Bronchial epithelial cell (primary cell): ENCODE data around the gene IL6ST. TPM values are rescaled to one million over a fixed set of nuclear protein-coding genes. Genes with fewer than 3 reads are reported as not detected.

Source experiments
- DNase-seq: peaks from one replicate; pipeline ENCODE4 v3.0.0-alpha.2; 2010; ENCODE audit warnings: low read depth
- FAIRE-seq: peaks from 2 replicates; lab custom pipeline; 2011; peaks lifted over from hg19 to GRCh38; lab: Jason Lieb, UNC
- H3K27me3 ChIP-seq: 2 replicates; pipeline ENCODE4 v1.5.1; 2011; ENCODE audit warnings: low read length; ENCODE audit not compliant: control insufficient read depth, insufficient read depth
- H3K36me3 ChIP-seq: 2 replicates; pipeline ENCODE4 v1.5.1; 2011; ENCODE audit warnings: low read length; ENCODE audit not compliant: control insufficient read depth, insufficient read depth
- H3K4me3 ChIP-seq: 2 replicates; pipeline ENCODE4 v1.5.1; 2011; ENCODE audit warnings: mild to moderate bottlenecking, low read depth, low read length, control low read depth
- total RNA-seq: library from RNA; depleted of rRNA; stranded (reverse); fragments of >200 nt; gene quantifications from 2 replicates; pipeline ENCODE4 v1.2.1, GENCODE V29; 2014
- TF ChIP-seq, protein P1 (sequence below): IDR thresholded peaks from 2 replicates; pipeline ENCODE4 v1.5.1; 2011; ENCODE audit warnings: mild to moderate bottlenecking, moderate library complexity, low read length, control low read depth, inconsistent platforms; ENCODE audit not compliant: insufficient read depth, severe bottlenecking

Gene IL6ST
- total RNA-seq, 1 donor from 2014 or later: 50.8 TPM

DNA sequence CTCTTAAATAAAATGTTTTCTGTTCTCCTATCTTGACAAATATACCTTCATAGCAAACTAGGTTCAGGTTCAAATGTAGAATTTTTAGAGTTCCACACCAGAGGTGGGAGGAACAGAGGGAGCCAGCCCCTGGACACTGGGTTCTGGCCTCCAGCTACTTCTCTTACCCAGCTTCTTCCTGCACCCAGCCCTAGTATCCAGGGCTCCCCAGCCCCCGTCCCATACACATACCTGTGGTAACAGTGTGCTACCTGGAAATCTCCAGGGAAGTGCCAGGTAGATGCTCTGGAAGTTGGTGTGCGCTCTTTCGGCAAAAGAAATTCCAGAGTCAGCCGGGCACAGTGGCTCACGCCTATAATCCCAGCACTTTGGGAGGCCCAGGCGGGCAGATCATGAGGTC is 33.9 kb upstream of the IL6ST start:
- Histone ChIP-seq H3K4me3 (no peak overlapping the region), H3K36me3 (no peaks in the 10 kb centered on the region), H3K27me3 (no peaks in the 10 kb centered on the region)
- no peak for FAIRE-seq
- TF ChIP-seq, protein P1, sequence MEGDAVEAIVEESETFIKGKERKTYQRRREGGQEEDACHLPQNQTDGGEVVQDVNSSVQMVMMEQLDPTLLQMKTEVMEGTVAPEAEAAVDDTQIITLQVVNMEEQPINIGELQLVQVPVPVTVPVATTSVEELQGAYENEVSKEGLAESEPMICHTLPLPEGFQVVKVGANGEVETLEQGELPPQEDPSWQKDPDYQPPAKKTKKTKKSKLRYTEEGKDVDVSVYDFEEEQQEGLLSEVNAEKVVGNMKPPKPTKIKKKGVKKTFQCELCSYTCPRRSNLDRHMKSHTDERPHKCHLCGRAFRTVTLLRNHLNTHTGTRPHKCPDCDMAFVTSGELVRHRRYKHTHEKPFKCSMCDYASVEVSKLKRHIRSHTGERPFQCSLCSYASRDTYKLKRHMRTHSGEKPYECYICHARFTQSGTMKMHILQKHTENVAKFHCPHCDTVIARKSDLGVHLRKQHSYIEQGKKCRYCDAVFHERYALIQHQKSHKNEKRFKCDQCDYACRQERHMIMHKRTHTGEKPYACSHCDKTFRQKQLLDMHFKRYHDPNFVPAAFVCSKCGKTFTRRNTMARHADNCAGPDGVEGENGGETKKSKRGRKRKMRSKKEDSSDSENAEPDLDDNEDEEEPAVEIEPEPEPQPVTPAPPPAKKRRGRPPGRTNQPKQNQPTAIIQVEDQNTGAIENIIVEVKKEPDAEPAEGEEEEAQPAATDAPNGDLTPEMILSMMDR: no peak
- no peak for DNase-seq

DNA sequence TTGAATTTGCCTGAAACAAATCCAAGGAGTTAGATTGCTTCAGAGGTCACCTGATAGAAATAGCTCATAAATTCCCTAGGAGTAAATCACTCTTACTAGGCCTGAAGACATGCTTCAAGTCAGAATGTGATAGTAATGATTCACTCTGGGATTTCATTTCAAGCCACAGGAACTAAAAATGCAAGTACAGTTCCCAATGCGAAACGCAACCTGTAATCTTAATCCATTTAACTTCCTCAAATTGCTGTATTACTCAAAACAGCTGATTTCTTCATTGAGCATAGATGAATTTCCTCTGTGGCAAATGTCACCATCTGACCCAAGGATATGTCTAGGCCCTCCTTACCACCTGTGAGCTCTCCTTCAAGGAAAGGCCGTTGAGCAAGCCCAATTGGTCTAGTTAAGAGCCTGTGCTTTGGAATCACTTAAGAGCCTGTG is 32.1 kb upstream of the IL6ST start:
- peak; percentile 97 for DNase-seq
- FAIRE-seq: no peak
- Histone ChIP-seq H3K36me3 (no peaks in the 10 kb centered on the region), H3K27me3 (no peaks in the 10 kb centered on the region), H3K4me3 (no peak overlapping the region)
- TF ChIP-seq, protein P1: no peak

DNA sequence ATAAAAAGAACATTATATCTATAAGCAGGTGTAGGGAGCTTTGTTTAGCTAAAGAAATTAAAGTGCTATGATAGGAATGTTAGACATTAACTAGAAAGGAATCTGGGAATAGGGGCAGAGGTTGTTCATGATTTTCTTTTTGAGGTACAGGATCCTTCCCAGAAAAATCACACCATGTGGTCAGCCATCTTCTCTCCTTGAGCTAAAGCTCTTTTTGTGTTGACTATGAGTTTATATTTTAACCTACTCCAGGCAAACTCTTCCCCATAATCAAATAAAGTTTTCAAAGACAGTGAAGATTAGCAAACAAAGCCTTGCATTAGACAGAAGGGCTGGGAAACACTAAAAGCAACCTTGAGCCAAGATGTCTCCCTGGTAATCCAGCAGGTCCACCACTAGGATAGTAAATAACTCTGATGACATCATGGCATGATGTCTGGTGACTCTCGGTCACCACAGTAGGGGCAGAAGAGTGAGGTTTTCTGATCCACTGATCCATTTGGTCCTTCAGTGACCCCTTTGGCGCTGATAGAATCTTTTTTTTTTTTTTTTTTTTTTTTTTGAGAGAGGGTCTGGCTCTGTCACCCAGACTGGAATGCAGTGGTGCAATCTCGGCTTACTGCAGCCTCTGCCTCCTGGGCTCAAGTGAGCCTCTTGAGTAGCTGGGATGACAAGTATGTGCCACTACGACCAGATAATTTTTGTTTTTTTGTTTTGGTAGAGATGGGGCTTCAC is 30.6 kb upstream of the IL6ST start:
- no peak for FAIRE-seq
- TF ChIP-seq, protein P1: no peak

DNA sequence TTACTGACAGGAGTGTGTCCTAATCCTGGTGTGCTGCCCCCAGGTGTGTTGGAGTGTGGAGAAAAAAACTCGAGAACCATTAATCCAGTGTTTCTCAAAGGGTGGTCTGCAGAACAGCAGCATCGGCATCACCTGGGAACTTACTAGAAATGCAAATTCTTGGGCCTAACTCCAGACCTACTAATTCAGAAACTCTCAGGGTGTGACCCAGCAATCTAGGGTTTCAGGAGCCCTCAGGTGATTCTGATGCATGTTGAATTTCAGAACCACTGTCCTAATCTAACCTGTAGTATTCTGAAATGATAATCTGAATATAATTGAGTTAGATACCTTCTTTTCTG is 30.0 kb upstream of the IL6ST start:
- H3K36me3 ChIP-seq: no peaks in the 10 kb centered on the region

More for the DNA sequence above, 30.6 kb upstream of the IL6ST start:
- Histone ChIP-seq H3K27me3 (no peaks in the 10 kb centered on the region), H3K4me3 (no peak overlapping the region), H3K36me3 (no peaks in the 10 kb centered on the region)
- DNase-seq: no peak

DNA sequence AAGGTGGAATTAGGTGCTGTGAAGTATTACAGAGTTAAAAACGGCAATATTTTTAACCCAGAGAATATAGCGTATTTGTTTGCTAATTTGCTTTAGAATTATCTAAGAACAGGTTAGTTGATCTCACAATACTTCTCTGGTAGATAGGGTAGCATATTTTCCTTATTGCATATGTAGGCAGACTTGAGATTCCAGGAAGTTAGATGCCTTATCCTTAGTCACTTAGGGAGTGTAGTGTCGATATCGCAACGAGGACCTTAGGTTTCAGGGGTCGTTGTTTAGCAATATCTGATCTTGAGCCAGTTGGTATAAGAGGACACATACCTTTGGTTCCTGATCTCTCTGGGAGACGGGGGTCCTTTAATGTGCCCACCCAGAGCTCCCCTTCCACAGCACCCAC is 28.5 kb upstream of the IL6ST start:
- Histone ChIP-seq H3K4me3 (no peak overlapping the region), H3K36me3 (no peaks in the 10 kb centered on the region), H3K27me3 (no peaks in the 10 kb centered on the region)
- TF ChIP-seq, protein P1: no peak
- DNase-seq: peak; percentile 31
- no peak for FAIRE-seq

More for the DNA sequence above, 30.0 kb upstream of the IL6ST start:
- no peaks in the 10 kb centered on the region for H3K27me3 ChIP-seq
- no peak for FAIRE-seq
- DNase-seq: no peak
- TF ChIP-seq, protein P1: no peak
- no peak overlapping the region for H3K4me3 ChIP-seq
